Fibroblast of skin of abdomen (primary cell): ENCODE results near the gene NBPF3. TPM values are rescaled to one million over a fixed set of nuclear protein-coding genes. Genes with fewer than 3 reads are reported as not detected.
"Not testable (repeated sequence)": the region's sequence is repeated elsewhere in the genome, so short reads cannot be mapped to it uniquely, and the experiment has no call there.

ENCODE experiments used
- DNase-seq: peaks from one replicate; pipeline ENCODE4 v3.0.0-alpha.2; 2013
- polyA plus RNA-seq, 2 experiments: library from polyadenylated mRNA; unstranded; fragments of 120-200 nt; gene quantifications; one replicate each; pipeline ENCODE4 v1.2.1, GENCODE V29; 2013; ENCODE audit not compliant: insufficient read length in 2 of 2

Gene NBPF3
- 7.5 TPM for polyA plus RNA-seq (2013, experiment 1 of 2; ENCODE audit: insufficient read length)
- 6.9 TPM for polyA plus RNA-seq (2013, experiment 2 of 2; ENCODE audit: insufficient read length)

- peak; percentile 72 for DNase-seq
Measured at GRCh38 chr1:21439721-21440629, at the start of gene NBPF3. Gene NBPF3 (plus strand): TSS chr1:21440137. CDS start chr1:21445087, 4,950 bp downstream.

DNA sequence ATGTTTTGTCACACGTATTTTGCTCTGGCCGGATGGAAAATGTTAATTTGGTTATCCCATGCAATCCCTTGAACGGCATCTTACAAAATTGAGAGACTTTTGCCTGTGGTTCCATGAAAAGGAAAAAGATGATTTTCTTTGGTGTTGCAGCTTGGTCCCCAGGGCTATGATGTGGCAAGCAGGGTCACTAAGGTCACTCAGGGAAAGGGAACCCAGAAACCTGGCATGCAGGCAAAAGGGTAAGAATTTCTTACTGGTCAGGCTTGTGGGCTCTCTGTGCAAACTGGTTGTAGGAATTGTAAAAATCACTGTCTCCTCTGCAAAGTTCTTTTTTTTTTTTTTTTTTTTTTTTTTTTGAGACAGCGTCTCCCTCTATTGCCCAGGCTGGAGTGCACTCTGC lies 48.4 kb upstream of the NBPF3 start:
- DNase-seq: no peak

DNA sequence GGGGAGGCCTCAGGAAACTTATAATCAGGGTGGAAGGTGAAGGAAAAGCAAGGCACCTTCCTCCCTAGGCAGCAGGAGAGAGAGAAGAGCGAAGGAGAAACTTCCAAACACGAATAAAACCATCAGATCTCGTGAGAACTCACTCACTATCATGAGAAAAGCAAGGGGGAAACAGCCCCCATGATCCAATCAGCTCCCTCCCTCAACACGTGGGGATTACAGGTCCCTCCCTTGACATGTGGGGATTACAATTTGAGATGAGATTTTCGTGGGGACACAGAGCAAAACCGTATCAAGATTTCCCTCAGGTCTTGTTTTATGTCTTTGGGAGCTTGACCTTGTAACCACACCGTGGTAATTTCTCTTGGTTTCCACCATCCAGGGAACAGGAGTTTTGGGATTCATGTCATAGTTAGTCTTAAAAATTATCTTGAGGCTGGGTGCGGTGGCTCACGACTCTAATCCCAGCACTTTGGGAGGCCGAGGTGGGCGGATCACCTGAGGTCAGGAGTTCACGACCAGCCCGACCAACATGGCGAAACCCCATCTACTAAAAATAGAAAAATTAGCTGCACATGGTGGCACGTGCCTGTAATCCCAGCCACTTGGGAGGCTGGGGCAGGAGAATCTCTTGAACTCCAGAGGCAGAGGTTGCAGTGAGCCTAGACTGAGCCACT lies 47.2 kb upstream of the NBPF3 start:
- DNase-seq: no peak

DNA sequence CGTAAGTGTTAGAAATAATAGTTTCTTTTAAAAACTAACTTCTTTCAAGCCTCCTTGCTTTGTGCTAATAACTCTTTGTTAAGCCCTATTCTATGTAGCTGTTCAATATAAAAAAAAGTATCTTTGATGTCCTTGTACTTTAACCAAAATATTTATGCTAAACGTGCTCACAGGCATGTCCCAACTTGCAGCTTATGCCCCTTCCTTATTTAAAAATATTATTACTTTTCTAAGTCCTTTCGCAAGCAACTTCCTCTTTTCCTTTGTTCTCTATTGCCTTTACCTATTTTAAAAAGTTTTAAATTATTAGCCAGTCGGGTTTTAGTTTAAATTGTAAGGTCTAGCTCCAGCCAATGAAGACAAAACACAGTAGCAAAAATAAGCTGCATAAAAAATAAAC lies 43.4 kb upstream of the NBPF3 start:
- DNase-seq: no peak

GRCh38 chr1:21397813-21398188 lies 42.1 kb upstream of the NBPF3 start:
- no peak for DNase-seq

DNA sequence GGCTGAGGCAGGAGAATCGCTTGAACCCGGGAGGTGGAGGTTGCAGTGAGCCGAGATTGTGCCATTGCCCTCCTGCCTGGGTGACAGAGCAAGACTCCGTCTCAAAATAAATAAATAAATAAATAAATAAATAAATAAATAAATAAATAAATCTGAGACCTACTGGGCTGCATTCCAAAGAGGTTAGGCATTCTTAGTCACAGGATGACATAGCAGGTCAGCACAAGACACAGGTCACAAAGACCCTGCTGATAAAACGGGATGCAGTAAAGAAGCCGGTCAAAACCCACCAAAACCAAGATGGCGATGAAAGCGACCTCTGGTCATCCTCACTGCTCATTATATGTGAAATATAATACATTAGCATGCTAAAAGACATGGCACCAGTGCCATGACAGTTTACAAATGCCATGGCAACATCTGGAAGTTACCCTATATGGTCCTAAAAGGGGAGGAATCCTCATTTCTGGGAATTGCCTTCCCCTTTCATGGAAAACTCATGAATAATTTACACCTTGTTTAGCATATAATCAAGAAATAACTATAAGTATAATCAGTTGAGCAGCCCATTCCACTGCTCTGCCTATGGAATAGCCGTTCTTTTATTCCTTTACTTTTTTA lies 38.1 kb upstream of the NBPF3 start:
- not testable (repeated sequence) for DNase-seq

GRCh38 chr1:21406659-21407058 lies 33.3 kb upstream of the NBPF3 start:
- no peak for DNase-seq

DNA sequence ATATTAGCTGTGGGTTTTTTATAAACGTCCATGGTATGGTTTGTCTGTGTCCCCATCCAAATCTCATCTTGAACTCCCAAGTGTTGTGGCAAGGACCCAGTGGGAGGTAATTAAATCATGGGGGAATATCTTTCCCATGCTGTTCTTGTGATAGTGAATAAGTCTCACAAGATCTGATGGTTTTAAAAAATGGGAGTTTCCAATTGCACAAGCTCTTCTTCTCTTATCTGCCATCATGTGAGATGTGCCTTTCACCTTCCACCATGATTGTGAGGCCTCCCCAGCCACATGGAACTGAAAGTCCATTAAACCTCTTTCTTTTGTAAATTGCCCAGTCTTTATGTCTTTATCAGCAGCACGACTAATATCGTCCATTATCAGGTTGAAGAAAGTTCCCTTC lies 30.0 kb upstream of the NBPF3 start:
- not testable (repeated sequence) for DNase-seq

DNA sequence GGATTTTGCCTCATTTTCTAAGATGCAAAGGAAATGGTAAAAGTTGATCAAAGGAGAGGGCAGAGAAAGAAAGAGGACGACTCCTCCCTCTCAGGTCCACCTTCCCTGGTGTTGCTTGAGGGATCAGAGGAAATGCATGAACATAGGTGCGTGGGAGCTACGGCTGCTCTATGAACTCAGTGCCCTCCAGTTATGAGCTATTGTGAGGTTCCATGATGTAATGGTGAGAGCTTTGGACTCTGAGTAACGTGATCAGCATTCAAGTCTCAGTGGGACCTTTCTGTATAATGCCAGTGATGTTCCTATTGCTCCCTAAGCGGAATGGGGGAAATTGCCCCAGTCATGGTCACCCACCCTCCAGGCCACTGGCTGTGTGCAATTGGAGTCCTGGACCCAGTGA lies 25.9 kb upstream of the NBPF3 start:
- DNase-seq: no peak

- not testable (repeated sequence) for DNase-seq
Measured at GRCh38 chr1:21420378-21420777, 19.6 kb upstream of the NBPF3 start.

DNA sequence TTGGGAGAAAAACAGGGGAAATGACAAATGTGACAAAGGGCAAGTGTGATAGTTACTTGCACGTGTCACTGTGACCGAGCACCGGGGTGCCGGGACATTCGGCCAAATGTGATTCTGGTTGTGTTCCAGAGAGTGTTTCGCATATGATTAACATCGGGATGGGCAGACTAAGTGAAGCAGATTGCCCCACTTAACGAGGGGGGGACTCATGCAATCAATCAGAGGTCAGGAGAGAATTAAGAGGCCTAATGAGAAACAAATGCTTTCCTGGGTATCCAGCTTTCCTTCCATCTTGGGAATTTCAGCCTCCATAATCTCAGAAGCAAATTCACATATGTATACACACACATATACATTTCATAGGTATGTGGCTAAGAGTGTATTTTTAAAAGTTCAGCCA lies 18.6 kb upstream of the NBPF3 start:
- not testable (repeated sequence) for DNase-seq

- not testable (repeated sequence) for DNase-seq
Measured at GRCh38 chr1:21427798-21428480, 12.0 kb upstream of the NBPF3 start.

DNA sequence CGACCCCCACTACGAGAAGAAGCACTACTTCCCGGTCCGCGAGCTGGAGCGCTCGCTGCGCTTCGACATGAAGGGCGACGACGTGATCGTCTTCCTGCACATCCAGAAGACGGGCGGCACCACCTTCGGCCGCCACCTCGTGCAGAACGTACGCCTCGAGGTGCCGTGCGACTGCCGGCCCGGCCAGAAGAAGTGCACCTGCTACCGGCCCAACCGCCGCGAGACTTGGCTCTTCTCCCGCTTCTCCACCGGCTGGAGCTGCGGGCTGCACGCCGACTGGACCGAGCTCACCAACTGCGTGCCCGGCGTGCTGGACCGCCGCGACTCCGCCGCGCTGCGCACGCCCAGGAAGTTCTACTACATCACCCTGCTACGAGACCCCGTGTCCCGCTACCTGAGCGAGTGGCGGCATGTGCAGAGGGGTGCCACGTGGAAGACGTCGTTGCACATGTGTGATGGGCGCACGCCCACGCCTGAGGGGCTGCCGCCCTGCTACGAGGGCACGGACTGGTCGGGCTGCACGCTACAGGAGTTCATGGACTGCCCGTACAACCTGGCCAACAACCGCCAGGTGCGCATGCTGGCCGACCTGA lies 11.4 kb upstream of the NBPF3 start:
- DNase-seq: not testable (repeated sequence)

DNA sequence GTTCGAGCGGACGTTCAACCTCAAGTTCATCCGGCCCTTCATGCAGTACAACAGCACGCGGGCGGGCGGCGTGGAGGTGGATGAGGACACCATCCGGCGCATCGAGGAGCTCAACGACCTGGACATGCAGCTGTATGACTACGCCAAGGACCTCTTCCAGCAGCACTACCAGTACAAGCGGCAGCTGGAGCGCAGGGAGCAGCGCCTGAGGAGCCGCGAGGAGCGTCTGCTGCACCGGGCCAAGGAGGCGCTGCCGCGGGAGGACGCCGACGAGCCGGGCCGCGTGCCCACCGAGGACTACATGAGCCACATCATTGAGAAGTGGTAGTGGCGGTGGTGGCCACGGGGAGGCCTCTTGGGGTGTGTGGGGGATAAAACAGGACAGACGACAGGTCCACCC lies 10.7 kb upstream of the NBPF3 start:
- DNase-seq: not testable (repeated sequence)

DNA sequence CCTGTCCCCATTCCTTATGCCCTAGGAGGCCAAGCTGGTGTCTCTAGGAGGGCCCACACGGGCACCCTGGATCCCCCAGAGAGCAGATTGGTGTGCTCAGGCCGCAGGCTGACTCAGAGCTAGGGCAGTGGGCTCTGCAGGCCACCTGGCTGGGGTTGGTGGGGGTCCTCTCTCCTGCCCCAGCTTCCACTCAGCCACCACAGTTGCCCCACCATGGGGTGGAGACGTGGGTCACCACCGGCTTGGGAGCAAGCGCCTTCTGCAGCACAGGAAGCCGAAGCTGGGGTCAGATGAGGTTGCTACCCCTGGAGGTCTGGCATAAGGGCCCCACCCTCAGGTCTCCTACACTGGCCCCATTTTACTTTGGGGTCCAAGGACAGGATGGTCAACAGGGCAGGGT lies 9.1 kb upstream of the NBPF3 start:
- not testable (repeated sequence) for DNase-seq

DNA sequence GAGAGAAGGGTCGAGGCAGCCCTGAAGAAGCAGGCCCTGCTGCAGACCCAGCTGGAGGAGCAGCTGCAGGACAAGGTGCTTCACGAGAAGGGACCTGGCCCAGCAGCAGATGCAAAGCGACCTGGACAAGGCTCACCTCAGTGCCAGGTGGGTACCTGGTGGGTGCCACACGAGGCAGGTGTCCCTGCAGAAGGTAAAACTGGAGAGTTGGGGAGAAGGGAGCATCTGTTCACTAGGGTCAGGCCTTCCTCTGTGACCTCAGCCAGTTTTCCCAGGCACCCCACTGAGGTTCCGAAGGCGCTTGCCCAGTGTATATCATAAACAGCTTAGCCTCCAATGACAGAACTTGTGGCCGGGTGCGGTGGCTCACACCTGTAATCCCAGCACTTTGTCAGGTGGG lies 5.5 kb upstream of the NBPF3 start:
- DNase-seq: no peak

DNA sequence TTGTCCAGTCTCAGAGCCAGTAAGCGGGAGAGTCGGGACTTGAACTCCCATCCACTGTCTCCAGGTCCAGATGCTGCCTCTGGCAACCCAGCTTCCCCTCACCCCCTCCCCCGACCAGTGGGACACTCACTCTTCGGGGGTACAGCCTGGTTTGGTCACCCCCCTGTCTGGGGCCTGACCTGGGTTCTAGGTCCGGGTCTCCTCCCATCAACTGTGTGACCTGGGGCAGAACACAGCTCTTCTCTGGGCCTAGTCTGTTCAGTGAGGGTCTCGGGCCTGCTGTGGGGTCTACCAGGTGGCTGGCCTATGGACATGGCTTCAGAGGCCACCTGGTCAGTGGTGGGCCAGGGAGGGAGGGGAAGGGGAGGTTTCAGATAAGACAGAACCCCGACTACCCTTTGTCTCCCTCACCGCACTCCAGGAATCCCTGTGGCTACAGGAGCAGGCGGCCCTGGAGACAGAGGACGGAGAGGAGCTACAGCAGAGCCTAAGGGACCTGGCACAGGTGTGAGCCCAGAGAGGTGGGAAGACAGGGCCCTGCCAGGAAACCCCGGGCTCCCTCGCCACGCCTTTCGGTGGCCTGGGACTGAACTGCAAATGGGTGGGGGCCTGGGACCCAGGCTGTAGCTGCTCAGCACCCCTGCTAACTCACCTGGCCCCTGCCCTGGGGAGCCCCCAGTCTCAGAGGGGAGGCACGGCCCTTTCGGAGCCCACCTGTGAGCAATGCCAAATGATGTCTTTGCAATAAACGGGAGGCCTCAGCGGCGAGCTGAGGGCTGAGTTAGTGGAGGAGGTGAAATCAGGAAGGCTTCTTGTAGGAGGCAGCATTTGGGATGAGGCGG lies 4.1 kb upstream of the NBPF3 start:
- DNase-seq: no peak

- DNase-seq: no peak
Measured at GRCh38 chr1:21436488-21437340, 3.2 kb upstream of the NBPF3 start.

DNA sequence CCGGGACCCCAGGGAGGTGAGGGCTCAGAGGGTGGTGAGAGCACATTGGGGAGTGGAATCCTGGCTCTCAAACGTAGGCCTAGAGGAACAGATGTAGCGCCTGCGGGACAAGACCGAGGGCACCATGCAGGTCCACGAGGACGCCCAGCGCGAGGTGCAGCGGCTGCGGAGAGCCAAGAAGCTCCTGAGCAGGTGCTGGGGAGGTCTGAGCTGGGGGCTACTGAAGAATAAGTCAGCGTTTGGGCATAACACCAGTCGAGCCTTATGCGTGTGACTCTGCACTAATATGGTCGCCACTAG lies 2.6 kb upstream of the NBPF3 start:
- no peak for DNase-seq

GRCh38 chr1:21438646-21439312 lies 1.2 kb upstream of the NBPF3 start:
- DNase-seq: not testable (repeated sequence)
